Activated B cell treated with CpG ODN at 0.5 μM for 24 hours (primary cell): ENCODE results near the gene ZSWIM9. TPM values are rescaled to one million over a fixed set of nuclear protein-coding genes. Genes with fewer than 3 reads are reported as not detected.

Experiments
- ATAC-seq: fragments of 200-7000 bp; cut with Tn5 transposase; one replicate; pipeline ENCODE4 v1.10.0; 2021; ENCODE audit warnings: low read depth, mild to moderate bottlenecking, moderate library complexity
- CTCF ChIA-PET: fragments of 350-600 bp; sonication (Branson Sonifier 250); formaldehyde crosslinking; loops from one replicate; lab custom pipeline; 2021; ENCODE audit warnings: antibody characterized with exemption; lab: Charles Lee
- POLR2A ChIA-PET: fragments of 350-600 bp; sonication (Branson Sonifier 250); formaldehyde crosslinking; loops from one replicate; lab custom pipeline; 2021; ENCODE audit warnings: antibody characterized with exemption; lab: Charles Lee
- DNase-seq: peaks from one replicate; pipeline ENCODE4 v3.0.0; 2022
- H3K27ac Mint-ChIP-seq: one replicate; pipeline ENCODE4 v1.8.0; 2020; ENCODE audit warnings: mixed read lengths
- H3K27me3 Mint-ChIP-seq: one replicate; pipeline ENCODE4 v1.8.0; 2021; ENCODE audit warnings: mixed read lengths
- H3K36me3 Mint-ChIP-seq: one replicate; pipeline ENCODE4 v1.8.0; 2021; ENCODE audit warnings: low read depth, mixed read lengths
- H3K4me1 Mint-ChIP-seq: one replicate; pipeline ENCODE4 v1.8.0; 2021; ENCODE audit warnings: mixed read lengths
- H3K4me3 Mint-ChIP-seq: one replicate; pipeline ENCODE4 v1.8.0; 2020; ENCODE audit warnings: mild to moderate bottlenecking, mixed read lengths
- H3K9me3 Mint-ChIP-seq: one replicate; pipeline ENCODE4 v1.8.0; 2020; ENCODE audit warnings: mixed read lengths
- CTCF ChIP-seq: fragments of 200-600 bp; IDR thresholded peaks from one replicate; pipeline ENCODE4 v1.8.0; 2022; ENCODE audit warnings: antibody characterized with exemption, mild to moderate bottlenecking
- intact Hi-C: fragments of 100-400 bp; cut with micrococcal nuclease; formaldehyde crosslinking; loops from one replicate; pipeline ENCODE4 v1.15.1; 2024
- total RNA-seq: library from RNA; stranded (reverse); gene quantifications from 2 replicates; pipeline ENCODE4 v1.2.3, GENCODE V29; 2022

The ZSWIM9 gene
- total RNA-seq, 1 donor from 2014 or later: 8.6 TPM

- H3K27me3 Mint-ChIP-seq: no peaks in the 10 kb centered on the region
- POLR2A ChIA-PET: no interaction called here
- H3K27ac Mint-ChIP-seq: no peak overlapping the region
- no peaks in the 10 kb centered on the region for H3K9me3 Mint-ChIP-seq
- no peak for TF ChIP-seq CTCF
- no peaks in the 10 kb centered on the region for H3K4me1 Mint-ChIP-seq
- intact Hi-C loops: no loop called here
- H3K4me3 Mint-ChIP-seq: no peak overlapping the region
- DNase-seq (no peak), ATAC-seq (no peak)
- CTCF ChIA-PET: no interaction called here
- H3K36me3 Mint-ChIP-seq: peaks cover 35% of the 10 kb centered on the region
These were observed 33.1 kb upstream of the ZSWIM9 start for GRCh38 chr19:48137411-48137810.

- no peak for ATAC-seq
- no peaks in the 10 kb centered on the region for H3K4me1 Mint-ChIP-seq
- no peak for DNase-seq
- peaks cover 47% of the 10 kb centered on the region for H3K36me3 Mint-ChIP-seq
- no peak overlapping the region for H3K27ac Mint-ChIP-seq
- H3K4me3 Mint-ChIP-seq: no peak overlapping the region
- intact Hi-C loops: no loop called here
- ChIA-PET POLR2A (no interaction called here), CTCF (no interaction called here)
- no peaks in the 10 kb centered on the region for H3K9me3 Mint-ChIP-seq
- H3K27me3 Mint-ChIP-seq: no peaks in the 10 kb centered on the region
- no peak for TF ChIP-seq CTCF
These were observed 31.4 kb upstream of the ZSWIM9 start for GRCh38 chr19:48139053-48139452.

GRCh38 chr19:48147597-48148175 is 22.8 kb upstream of the ZSWIM9 start:
- TF ChIP-seq CTCF: no peak
- ChIA-PET CTCF (interaction anchor here (0.6 to 0.9 kb wide), 2 partner anchors 12 to 40 kb away, joined by 3 read pairs; no protein-coding TSS in a partner anchor), POLR2A (interaction anchor here (0.5 kb wide), 1 partner anchor 16 kb away, joined by 3 read pairs; no protein-coding TSS in a partner anchor)
- H3K4me3 Mint-ChIP-seq: no peak overlapping the region
- H3K27me3 Mint-ChIP-seq: no peaks in the 10 kb centered on the region
- H3K27ac Mint-ChIP-seq: no peak overlapping the region
- DNase-seq: no peak
- intact Hi-C loops: no loop called here
- H3K4me1 Mint-ChIP-seq: peaks cover 2% of the 10 kb centered on the region
- no peaks in the 10 kb centered on the region for H3K9me3 Mint-ChIP-seq
- ATAC-seq: no peak
- H3K36me3 Mint-ChIP-seq: peaks cover 76% of the 10 kb centered on the region

- intact Hi-C loops: no loop called here
- H3K4me1 Mint-ChIP-seq: peaks cover 2% of the 10 kb centered on the region
- no peak overlapping the region for H3K4me3 Mint-ChIP-seq
- DNase-seq (no peak), ATAC-seq (no peak)
- H3K27ac Mint-ChIP-seq: no peak overlapping the region
- POLR2A ChIA-PET: no interaction called here
- no peak for TF ChIP-seq CTCF
- H3K27me3 Mint-ChIP-seq: no peaks in the 10 kb centered on the region
- no peaks in the 10 kb centered on the region for H3K9me3 Mint-ChIP-seq
- CTCF ChIA-PET: no interaction called here
- H3K36me3 Mint-ChIP-seq: peaks cover 68% of the 10 kb centered on the region
These were observed 21.9 kb upstream of the ZSWIM9 start for GRCh38 chr19:48148576-48148975.

GRCh38 chr19:48149430-48149829 is 21.1 kb upstream of the ZSWIM9 start:
- H3K4me3 Mint-ChIP-seq: no peak overlapping the region
- H3K4me1 Mint-ChIP-seq: peaks cover 2% of the 10 kb centered on the region
- DNase-seq: no peak
- intact Hi-C loops: no loop called here
- CTCF ChIA-PET: interaction anchor here (0.6 to 7.2 kb wide), 2 partner anchors 27 to 40 kb away, joined by 4 to 77 read pairs; partner anchors contain the start of gene PLA2G4C
- POLR2A ChIA-PET: interaction anchor here (0.6 kb wide), 1 partner anchor 20 kb away, joined by 4 read pairs; no protein-coding TSS in a partner anchor
- no peak for TF ChIP-seq CTCF
- H3K9me3 Mint-ChIP-seq: no peaks in the 10 kb centered on the region
- H3K36me3 Mint-ChIP-seq: peaks cover 68% of the 10 kb centered on the region
- H3K27me3 Mint-ChIP-seq: no peaks in the 10 kb centered on the region
- no peak overlapping the region for H3K27ac Mint-ChIP-seq
- no peak for ATAC-seq
